GM18909 (cell line): ENCODE data around the gene TAOK3.

Experiments
- ATAC-seq: cut with Tn5 transposase; IDR thresholded peaks from one replicate; pipeline ENCODE4 v1.9.1; 2021; ENCODE audit warnings: mild to moderate bottlenecking; ENCODE audit not compliant: unreplicated experiment, poor library complexity

The TAOK3 gene

GRCh38 chr12:118237052-118237665 lies 135.5 kb downstream of the TAOK3 start:
- peak; percentile 88 for ATAC-seq

GRCh38 chr12:118220702-118221101 lies 152.0 kb downstream of the TAOK3 start:
- no peak for ATAC-seq

GRCh38 chr12:118219772-118220171 lies 152.9 kb downstream of the TAOK3 start:
- ATAC-seq: no peak

- ATAC-seq: no peak
Measured at GRCh38 chr12:118219106-118219505, 153.6 kb downstream of the TAOK3 start.

GRCh38 chr12:118213452-118213851 lies 159.3 kb downstream of the TAOK3 start:
- ATAC-seq: no peak

GRCh38 chr12:118212606-118213005 lies 160.1 kb downstream of the TAOK3 start:
- ATAC-seq: no peak

GRCh38 chr12:118206107-118206412 lies 166.6 kb downstream of the TAOK3 start:
- peak; percentile 12 for ATAC-seq

- ATAC-seq: no peak
Measured at GRCh38 chr12:118193958-118194357, 178.7 kb downstream of the TAOK3 start.

- ATAC-seq: no peak
Measured at GRCh38 chr12:118193477-118193876, 179.2 kb downstream of the TAOK3 start.

GRCh38 chr12:118190266-118190665 lies 182.4 kb downstream of the TAOK3 start:
- no peak for ATAC-seq

GRCh38 chr12:118189741-118190191 lies 182.9 kb downstream of the TAOK3 start:
- no peak for ATAC-seq

GRCh38 chr12:118188690-118189371 lies 183.9 kb downstream of the TAOK3 start:
- no peak for ATAC-seq

GRCh38 chr12:118187751-118188435 lies 184.8 kb downstream of the TAOK3 start:
- ATAC-seq: no peak

GRCh38 chr12:118185602-118186397 lies 186.9 kb downstream of the TAOK3 start:
- no peak for ATAC-seq

- ATAC-seq: no peak
Measured at GRCh38 chr12:118183711-118184110, 189.0 kb downstream of the TAOK3 start.

GRCh38 chr12:118183155-118183554 lies 189.6 kb downstream of the TAOK3 start:
- ATAC-seq: peak; percentile 43

GRCh38 chr12:118175823-118176447 lies 196.8 kb downstream of the TAOK3 start:
- ATAC-seq: peak; percentile 85

- ATAC-seq: peak; percentile 98
Measured at GRCh38 chr12:118166946-118167345, 205.8 kb downstream of the TAOK3 start.

- no peak for ATAC-seq
Measured at GRCh38 chr12:118164798-118165486, 207.8 kb downstream of the TAOK3 start.

GRCh38 chr12:118160536-118160935 lies 212.2 kb downstream of the TAOK3 start:
- ATAC-seq: no peak
